ENCODE data around the gene NT5C3A. TPM values are rescaled to one million over a fixed set of nuclear protein-coding genes. Genes with fewer than 3 reads are reported as not detected.

NT5C3A gene
- total and polyA plus RNA-seq, 2 donors: 33.0 to 50.0 TPM

- Histone ChIP-seq H3K9me3 (ENCODE audit: control insufficient read depth in 2 of 2, insufficient read depth in 1 of 2, low read length in 1 of 2) (peaks cover 2 to 10% of the 10 kb centered on the region in 2 donors), H3K4me1 (ENCODE audit: control insufficient read depth in 2 of 2, insufficient read depth in 2 of 2, low read length in 2 of 2) (peaks cover 3 to 4% of the 10 kb centered on the region in 2 donors), H3K27me3 (ENCODE audit: control insufficient read depth in 2 of 2, insufficient read depth in 1 of 2, low read length in 1 of 2) (no peaks in the 10 kb centered on the region), H3K4me3 (ENCODE audit: low read length in 2 of 2) (no peak overlapping the region), H3K36me3 (ENCODE audit: control insufficient read depth in 2 of 2, insufficient read depth in 2 of 2, low read length in 1 of 2) (no peaks in the 10 kb centered on the region), H3K27ac (ENCODE audit: low read depth in 1 of 2, low read length in 1 of 2) (no peak overlapping the region)
- WGBS: 71% methylated on average over 1 of the region's 1 CpG
- no peak for DNase-seq (ENCODE audit: low read depth in 6 of 9, low spot score in 9 of 9)
These were observed 5.3 kb upstream of the NT5C3A start for GRCh38 chr7:33067921-33068320.

GRCh38 chr7:33066771-33067170 is 4.2 kb upstream of the NT5C3A start:
- WGBS: 94% methylated on average over 1 of the region's 1 CpG
- H3K4me1 ChIP-seq (ENCODE audit: control insufficient read depth in 2 of 2, insufficient read depth in 2 of 2, low read length in 2 of 2): peaks cover 3 to 4% of the 10 kb centered on the region in 2 donors
- H3K36me3 ChIP-seq (ENCODE audit: control insufficient read depth in 2 of 2, insufficient read depth in 2 of 2, low read length in 1 of 2): no peaks in the 10 kb centered on the region
- H3K9me3 ChIP-seq (ENCODE audit: control insufficient read depth in 2 of 2, insufficient read depth in 1 of 2, low read length in 1 of 2): peaks cover 2 to 10% of the 10 kb centered on the region in 2 donors
- no peak overlapping the region for H3K27ac ChIP-seq (ENCODE audit: low read depth in 1 of 2, low read length in 1 of 2)
- H3K27me3 ChIP-seq (ENCODE audit: control insufficient read depth in 2 of 2, insufficient read depth in 1 of 2, low read length in 1 of 2): no peaks in the 10 kb centered on the region
- H3K4me3 ChIP-seq (ENCODE audit: low read length in 2 of 2): no peak overlapping the region
- no peak for DNase-seq (ENCODE audit: low read depth in 6 of 9, low spot score in 9 of 9)

GRCh38 chr7:33065981-33066380 is 3.4 kb upstream of the NT5C3A start:
- Histone ChIP-seq H3K4me1 (ENCODE audit: control insufficient read depth in 2 of 2, insufficient read depth in 2 of 2, low read length in 2 of 2) (peaks cover 3 to 10% of the 10 kb centered on the region in 2 donors), H3K4me3 (ENCODE audit: low read length in 2 of 2) (no peak overlapping the region), H3K36me3 (ENCODE audit: control insufficient read depth in 2 of 2, insufficient read depth in 2 of 2, low read length in 1 of 2) (no peaks in the 10 kb centered on the region), H3K27me3 (ENCODE audit: control insufficient read depth in 2 of 2, insufficient read depth in 1 of 2, low read length in 1 of 2) (no peaks in the 10 kb centered on the region), H3K27ac (ENCODE audit: low read depth in 1 of 2, low read length in 1 of 2) (no peak overlapping the region), H3K9me3 (ENCODE audit: control insufficient read depth in 2 of 2, insufficient read depth in 1 of 2, low read length in 1 of 2) (peaks cover 2 to 10% of the 10 kb centered on the region in 2 donors)
- 99% methylated on average over 1 of the region's 1 CpG for WGBS
- no peak for DNase-seq (ENCODE audit: low read depth in 6 of 9, low spot score in 9 of 9)

GRCh38 chr7:33062782-33063443 is 337 bp upstream of the NT5C3A start:
- peaks cover 3 to 10% of the 10 kb centered on the region in 2 donors for H3K4me1 ChIP-seq (ENCODE audit: control insufficient read depth in 2 of 2, insufficient read depth in 2 of 2, low read length in 2 of 2)
- H3K4me3 ChIP-seq (ENCODE audit: low read length in 2 of 2): peak overlapping the region; percentile 84 to 90
- no peaks in the 10 kb centered on the region for H3K36me3 ChIP-seq (ENCODE audit: control insufficient read depth in 2 of 2, insufficient read depth in 2 of 2, low read length in 1 of 2)
- no peaks in the 10 kb centered on the region for H3K9me3 ChIP-seq (ENCODE audit: control insufficient read depth in 2 of 2, insufficient read depth in 1 of 2, low read length in 1 of 2)
- DNase-seq (ENCODE audit: low read depth in 6 of 9, low spot score in 9 of 9): peak; percentile 85 to 97 (median 93)
- WGBS: under 1% methylated on average over 50 of the region's 50 CpGs
- H3K27me3 ChIP-seq (ENCODE audit: control insufficient read depth in 2 of 2, insufficient read depth in 1 of 2, low read length in 1 of 2): no peaks in the 10 kb centered on the region
- H3K27ac ChIP-seq (ENCODE audit: low read depth in 1 of 2, low read length in 1 of 2): peak overlapping the region; percentile 95

- 17% methylated on average over 8 of the region's 8 CpGs for WGBS
- Histone ChIP-seq H3K27ac (ENCODE audit: low read depth in 1 of 2, low read length in 1 of 2) (no peak overlapping the region), H3K4me3 (ENCODE audit: low read length in 2 of 2) (peak overlapping the region; percentile 84 to 90), H3K9me3 (ENCODE audit: control insufficient read depth in 2 of 2, insufficient read depth in 1 of 2, low read length in 1 of 2) (no peaks in the 10 kb centered on the region), H3K27me3 (ENCODE audit: control insufficient read depth in 2 of 2, insufficient read depth in 1 of 2, low read length in 1 of 2) (no peaks in the 10 kb centered on the region), H3K36me3 (ENCODE audit: control insufficient read depth in 2 of 2, insufficient read depth in 2 of 2, low read length in 1 of 2) (no peaks in the 10 kb centered on the region), H3K4me1 (ENCODE audit: control insufficient read depth in 2 of 2, insufficient read depth in 2 of 2, low read length in 2 of 2) (peaks cover 3 to 10% of the 10 kb centered on the region in 2 donors)
- no peak for DNase-seq (ENCODE audit: low read depth in 6 of 9, low spot score in 9 of 9)
These were observed 1.2 kb downstream of the NT5C3A start for GRCh38 chr7:33061282-33061937.

GRCh38 chr7:33059635-33060034 is 2.9 kb downstream of the NT5C3A start:
- H3K4me1 ChIP-seq (ENCODE audit: control insufficient read depth in 2 of 2, insufficient read depth in 2 of 2, low read length in 2 of 2): peaks cover 3 to 10% of the 10 kb centered on the region in 2 donors
- peaks cover 0 to 2% of the 10 kb centered on the region in 2 donors for H3K36me3 ChIP-seq (ENCODE audit: control insufficient read depth in 2 of 2, insufficient read depth in 2 of 2, low read length in 1 of 2)
- DNase-seq (ENCODE audit: low read depth in 6 of 9, low spot score in 9 of 9): no peak
- WGBS: 63% methylated on average over 4 of the region's 4 CpGs
- H3K27me3 ChIP-seq (ENCODE audit: control insufficient read depth in 2 of 2, insufficient read depth in 1 of 2, low read length in 1 of 2): no peaks in the 10 kb centered on the region
- H3K9me3 ChIP-seq (ENCODE audit: control insufficient read depth in 2 of 2, insufficient read depth in 1 of 2, low read length in 1 of 2): no peaks in the 10 kb centered on the region
- no peak overlapping the region for H3K27ac ChIP-seq (ENCODE audit: low read depth in 1 of 2, low read length in 1 of 2)
- H3K4me3 ChIP-seq (ENCODE audit: low read length in 2 of 2): no peak overlapping the region

GRCh38 chr7:33055158-33055557 is 7.4 kb downstream of the NT5C3A start:
- H3K27ac ChIP-seq (ENCODE audit: low read depth in 1 of 2, low read length in 1 of 2): no peak overlapping the region
- no peak overlapping the region for H3K4me3 ChIP-seq (ENCODE audit: low read length in 2 of 2)
- 96% methylated on average over 5 of the region's 5 CpGs for WGBS
- no peak for DNase-seq (ENCODE audit: low read depth in 6 of 9, low spot score in 9 of 9)
- H3K36me3 ChIP-seq (ENCODE audit: control insufficient read depth in 2 of 2, insufficient read depth in 2 of 2, low read length in 1 of 2): peaks cover 0 to 2% of the 10 kb centered on the region in 2 donors
- peaks cover 2 to 7% of the 10 kb centered on the region in 2 donors for H3K4me1 ChIP-seq (ENCODE audit: control insufficient read depth in 2 of 2, insufficient read depth in 2 of 2, low read length in 2 of 2)
- H3K9me3 ChIP-seq (ENCODE audit: control insufficient read depth in 2 of 2, insufficient read depth in 1 of 2, low read length in 1 of 2): no peaks in the 10 kb centered on the region
- H3K27me3 ChIP-seq (ENCODE audit: control insufficient read depth in 2 of 2, insufficient read depth in 1 of 2, low read length in 1 of 2): no peaks in the 10 kb centered on the region

- no peak overlapping the region for H3K4me3 ChIP-seq (ENCODE audit: low read length in 2 of 2)
- H3K4me1 ChIP-seq (ENCODE audit: control insufficient read depth in 2 of 2, insufficient read depth in 2 of 2, low read length in 2 of 2): peaks cover 2 to 7% of the 10 kb centered on the region in 2 donors
- peaks cover 0 to 2% of the 10 kb centered on the region in 2 donors for H3K36me3 ChIP-seq (ENCODE audit: control insufficient read depth in 2 of 2, insufficient read depth in 2 of 2, low read length in 1 of 2)
- H3K27me3 ChIP-seq (ENCODE audit: control insufficient read depth in 2 of 2, insufficient read depth in 1 of 2, low read length in 1 of 2): no peaks in the 10 kb centered on the region
- no peaks in the 10 kb centered on the region for H3K9me3 ChIP-seq (ENCODE audit: control insufficient read depth in 2 of 2, insufficient read depth in 1 of 2, low read length in 1 of 2)
- WGBS: 62% methylated on average over 2 of the region's 2 CpGs
- peak in 1 of 9 donors; percentile 40 for DNase-seq (ENCODE audit: low read depth in 6 of 9, low spot score in 9 of 9)
- H3K27ac ChIP-seq (ENCODE audit: low read depth in 1 of 2, low read length in 1 of 2): peak overlapping the region in 1 of 2 donors; percentile 43
These were observed 8.2 kb downstream of the NT5C3A start for GRCh38 chr7:33054261-33054964.

GRCh38 chr7:33053721-33054120 is 8.9 kb downstream of the NT5C3A start:
- DNase-seq (ENCODE audit: low read depth in 6 of 9, low spot score in 9 of 9): no peak
- WGBS: 3% methylated on average over 1 of the region's 1 CpG
- Histone ChIP-seq H3K27ac (ENCODE audit: low read depth in 1 of 2, low read length in 1 of 2) (peak overlapping the region in 1 of 2 donors; percentile 36), H3K9me3 (ENCODE audit: control insufficient read depth in 2 of 2, insufficient read depth in 1 of 2, low read length in 1 of 2) (no peaks in the 10 kb centered on the region), H3K4me1 (ENCODE audit: control insufficient read depth in 2 of 2, insufficient read depth in 2 of 2, low read length in 2 of 2) (peaks cover 2 to 7% of the 10 kb centered on the region in 2 donors), H3K36me3 (ENCODE audit: control insufficient read depth in 2 of 2, insufficient read depth in 2 of 2, low read length in 1 of 2) (peaks cover 0 to 2% of the 10 kb centered on the region in 2 donors), H3K4me3 (ENCODE audit: low read length in 2 of 2) (no peak overlapping the region), H3K27me3 (ENCODE audit: control insufficient read depth in 2 of 2, insufficient read depth in 1 of 2, low read length in 1 of 2) (no peaks in the 10 kb centered on the region)
